Panc1 (cell line): Measurements from ENCODE around the gene DKK3.

Source experiments
- CTCF ChIP-seq: fragments of 450-650 bp; IDR thresholded peaks from 2 replicates; pipeline ENCODE4 v1.5.1; 2017; ENCODE audit warnings: mild to moderate bottlenecking
- REST ChIP-seq, 2 experiments: IDR thresholded peaks; 2 replicates each; pipeline ENCODE4 v1.6.1; 2011 to 2012; ENCODE audit warnings: low read depth in 2 of 2, control low read depth in 1 of 2, low read length in 1 of 2, mild to moderate bottlenecking in 1 of 2, moderate library complexity in 1 of 2; ENCODE audit not compliant: insufficient read depth in 1 of 2

GRCh38 chr11:11965192-11965591 lies 43.2 kb downstream of the DKK3 start:
- TF ChIP-seq REST (IDR thresholded peaks at IDR 0.05; ENCODE audit: insufficient read depth in 1 of 2, low read depth in 2 of 2, low read length in 1 of 2) (no peak), CTCF (no peak)
